HS-27A (cell line): ENCODE results near the gene RASGRP3.
A peak's percentile ranks its signal among the peaks of the same experiment; 100 is the strongest.

Experiments used
- DNase-seq: peaks from one replicate; pipeline ENCODE4 v3.0.0-alpha.2; 2012; ENCODE audit warnings: low read depth, missing footprints

Gene RASGRP3

DNA sequence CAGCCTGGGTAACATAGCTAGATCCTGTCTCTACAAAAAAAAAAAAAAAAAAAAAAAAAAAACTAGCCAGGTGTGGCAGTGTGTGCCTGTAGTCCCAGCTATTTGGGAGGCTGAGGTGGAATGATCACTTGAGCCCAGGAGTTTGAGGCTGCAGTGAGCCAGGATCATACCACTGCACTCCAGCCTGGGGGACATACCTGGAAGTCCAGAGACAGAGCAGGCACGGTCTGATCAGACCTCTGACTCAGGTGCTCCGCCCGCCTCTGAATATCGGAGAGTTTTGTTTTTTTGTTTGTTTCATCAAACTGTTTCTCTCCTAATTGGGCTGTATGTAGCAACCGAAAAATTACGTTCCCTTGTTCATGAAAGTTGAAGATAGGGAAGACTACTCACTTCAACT, 49.2 kb downstream of the RASGRP3 start:
- DNase-seq: no peak

DNA sequence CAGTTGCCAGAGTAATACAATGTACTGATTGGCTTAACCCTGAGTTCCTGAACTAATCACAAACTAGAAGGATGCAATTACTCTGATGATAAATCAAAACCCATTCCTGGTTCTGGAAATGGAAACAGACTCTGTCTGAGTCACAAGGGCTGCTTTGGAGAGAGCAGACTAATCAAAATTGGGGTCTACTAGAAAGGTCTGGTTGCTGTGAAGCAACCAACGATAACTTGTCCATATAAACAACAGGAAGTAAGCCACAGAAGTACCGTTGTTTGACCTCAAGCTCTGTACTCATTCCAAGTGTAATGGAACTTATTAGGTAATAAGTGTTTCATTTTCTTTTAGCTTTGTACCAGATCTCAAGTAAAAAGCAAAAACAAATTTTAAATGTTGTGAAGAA, 49.7 kb downstream of the RASGRP3 start:
- DNase-seq: no peak

DNA sequence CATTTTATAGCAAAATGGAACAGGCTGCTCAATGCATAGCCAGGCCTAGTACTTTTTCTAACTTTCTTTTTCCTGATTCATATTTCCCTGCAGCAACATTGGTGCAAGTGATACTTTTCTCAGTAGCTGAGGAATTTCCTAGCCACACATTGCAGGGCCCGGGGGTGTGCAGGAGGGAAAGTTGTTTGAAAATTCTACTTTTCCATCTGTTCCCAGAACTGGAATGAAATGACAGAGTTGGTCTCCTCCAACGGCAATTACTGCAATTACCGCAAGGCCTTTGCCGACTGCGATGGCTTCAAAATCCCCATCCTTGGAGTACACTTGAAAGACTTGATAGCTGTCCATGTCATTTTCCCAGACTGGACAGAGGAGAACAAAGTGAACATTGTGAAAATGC, 50.5 kb downstream of the RASGRP3 start:
- no peak for DNase-seq

DNA sequence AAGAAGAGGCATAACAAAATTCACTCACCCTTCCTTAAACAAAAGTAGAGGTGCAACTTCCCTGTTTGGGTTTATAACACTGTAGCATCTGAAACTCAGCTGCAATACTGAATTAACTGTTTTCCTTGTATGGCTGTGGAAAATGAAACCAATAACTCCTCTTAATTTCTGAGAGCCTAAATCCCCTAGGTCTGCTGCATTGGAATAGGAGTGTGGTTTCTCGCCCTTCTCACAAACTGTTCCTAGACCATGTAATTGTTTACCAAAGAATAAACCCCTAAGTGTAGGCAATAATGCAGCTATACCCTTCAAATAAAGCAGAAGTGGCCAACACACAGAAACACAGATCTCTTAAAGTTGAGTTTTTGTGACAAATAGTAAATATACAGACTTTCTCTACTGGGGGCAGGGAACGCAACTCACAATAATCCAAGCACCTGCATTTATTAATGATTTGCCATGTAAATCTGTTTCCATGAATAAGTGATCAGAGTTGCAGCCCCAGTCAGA, 52.0 kb downstream of the RASGRP3 start:
- no peak for DNase-seq

DNA sequence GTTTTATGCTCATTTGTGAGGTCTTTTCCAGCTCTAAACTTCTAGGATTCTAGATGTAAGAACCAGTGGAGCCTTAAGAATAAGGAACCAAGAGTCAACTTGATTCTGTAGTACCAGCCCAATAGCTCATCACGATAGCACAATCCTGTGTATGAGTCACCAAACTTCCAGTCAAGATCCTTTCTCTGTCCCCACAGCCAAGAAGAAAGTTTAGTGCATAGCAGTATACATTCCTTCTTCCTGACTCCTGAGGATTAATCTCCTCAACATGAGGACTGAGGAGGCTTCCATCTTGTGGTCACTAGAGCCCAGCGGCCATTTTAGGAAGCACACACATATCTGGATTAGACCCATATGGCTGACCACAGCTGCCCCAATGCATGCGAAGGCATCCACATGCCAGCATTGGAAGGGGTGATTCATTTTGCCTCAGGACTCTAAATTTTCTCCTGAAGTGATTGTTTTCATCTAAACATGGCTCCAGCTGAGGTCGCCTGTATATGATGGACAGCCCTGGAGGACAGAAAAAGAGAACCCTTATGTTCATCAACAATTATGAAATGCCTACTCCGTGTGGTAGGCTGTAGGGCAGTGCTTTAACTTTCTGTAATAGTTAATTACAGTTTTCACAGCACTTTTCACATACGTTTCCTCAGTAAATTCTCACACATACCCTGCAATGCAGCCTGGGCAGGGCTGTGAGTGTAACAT, 53.5 kb downstream of the RASGRP3 start:
- peak; percentile 87 for DNase-seq

DNA sequence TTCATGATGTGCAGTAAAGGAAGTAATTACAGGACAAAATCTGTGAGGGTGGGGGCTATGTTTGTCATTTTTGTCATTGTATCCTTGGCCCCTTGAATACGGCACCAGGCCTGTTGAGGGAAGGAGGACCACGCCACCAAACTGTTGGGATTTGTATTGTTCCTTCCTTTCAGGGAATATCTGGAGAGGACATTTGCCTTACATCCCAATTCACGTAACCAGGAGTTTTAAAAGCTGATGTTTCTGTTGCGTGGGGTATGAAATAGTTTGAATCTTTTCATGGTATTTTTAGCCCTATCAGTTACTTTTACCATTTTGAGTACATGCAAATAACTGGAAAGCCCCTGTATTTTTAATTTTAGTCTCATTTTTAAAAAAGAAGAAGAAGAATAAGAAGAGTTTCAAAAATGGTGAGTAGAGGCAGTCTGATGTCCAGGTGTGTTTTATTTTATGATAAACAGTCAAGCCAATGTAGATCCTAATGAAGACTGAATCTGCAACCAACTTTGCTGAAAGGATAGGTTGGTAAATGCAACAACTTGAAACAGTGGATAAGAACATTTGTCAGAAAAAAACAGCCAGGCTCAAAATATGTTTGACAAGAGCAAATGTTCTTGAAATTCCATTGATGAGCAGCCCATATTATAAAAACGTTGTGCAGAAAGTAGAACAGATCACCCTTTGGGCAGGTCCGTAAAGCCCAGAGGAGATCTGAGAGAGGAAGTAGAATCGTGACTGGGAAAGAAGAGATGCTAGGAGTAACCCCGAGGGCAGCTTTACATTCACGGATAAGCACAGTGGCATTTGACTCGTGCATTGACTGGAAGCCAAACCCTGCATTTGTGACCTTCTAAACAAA, 54.5 kb downstream of the RASGRP3 start:
- DNase-seq: no peak

DNA sequence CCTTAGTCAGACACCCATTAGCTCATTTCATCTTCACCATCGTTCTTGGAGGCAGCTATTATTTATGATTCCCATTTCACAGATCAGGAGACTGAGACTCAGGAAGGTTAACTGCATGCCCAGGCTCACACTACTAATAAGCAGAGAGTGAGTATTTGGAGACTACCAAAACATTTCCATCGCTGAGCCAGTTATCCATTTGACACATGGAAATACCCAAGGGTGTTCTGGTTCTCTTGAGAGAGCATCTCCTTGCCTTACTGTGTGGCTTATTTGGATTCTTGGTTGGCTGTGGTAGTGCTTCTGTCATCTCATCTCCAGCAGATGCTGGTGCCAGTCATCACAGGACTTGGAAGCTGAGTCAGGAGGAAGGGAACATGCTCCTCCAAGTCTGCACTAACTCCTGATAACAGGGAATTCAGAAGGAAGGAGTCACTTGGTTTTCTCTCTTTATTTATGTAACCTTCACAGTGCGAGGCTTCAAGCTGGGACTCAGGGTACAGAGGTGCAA, 55.2 kb downstream of the RASGRP3 start:
- no peak for DNase-seq

DNA sequence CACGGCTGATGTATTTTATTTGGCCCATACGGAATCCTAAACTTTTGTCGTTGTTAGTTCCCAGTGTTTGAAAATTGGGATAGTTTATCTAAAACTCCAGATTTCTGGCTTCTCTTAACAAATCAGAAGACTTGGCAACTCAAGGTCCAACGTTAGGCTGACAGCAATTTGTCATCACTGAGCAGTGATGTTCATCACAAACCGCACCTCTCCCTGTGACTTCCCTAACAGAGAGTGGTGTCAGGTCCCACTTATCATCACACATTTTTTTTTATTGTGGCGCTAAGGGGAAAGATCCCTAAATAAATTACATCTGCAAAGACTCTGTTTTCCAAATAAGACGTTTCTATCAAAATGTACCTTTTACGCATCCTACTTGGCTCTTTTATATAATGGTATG, 55.7 kb downstream of the RASGRP3 start:
- no peak for DNase-seq

DNA sequence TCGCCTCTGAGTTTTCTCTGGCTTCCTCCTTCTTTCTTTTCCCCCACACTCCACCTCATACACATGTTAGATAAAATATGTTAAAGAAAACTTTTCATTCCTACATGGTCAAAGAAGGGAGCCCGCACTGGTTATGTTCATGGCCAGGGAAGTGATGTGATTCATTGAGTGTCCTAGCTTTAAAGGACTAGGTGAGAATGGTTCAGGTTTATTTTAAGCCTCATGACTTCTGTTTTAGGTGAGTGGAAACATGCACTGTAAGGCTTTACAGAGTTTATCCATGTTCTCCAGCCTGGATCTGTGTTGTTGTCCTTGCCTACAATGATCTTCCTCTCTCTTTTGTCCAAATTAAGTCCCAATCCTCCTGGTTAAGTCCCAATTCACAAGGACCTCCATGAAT, 56.5 kb downstream of the RASGRP3 start:
- no peak for DNase-seq

DNA sequence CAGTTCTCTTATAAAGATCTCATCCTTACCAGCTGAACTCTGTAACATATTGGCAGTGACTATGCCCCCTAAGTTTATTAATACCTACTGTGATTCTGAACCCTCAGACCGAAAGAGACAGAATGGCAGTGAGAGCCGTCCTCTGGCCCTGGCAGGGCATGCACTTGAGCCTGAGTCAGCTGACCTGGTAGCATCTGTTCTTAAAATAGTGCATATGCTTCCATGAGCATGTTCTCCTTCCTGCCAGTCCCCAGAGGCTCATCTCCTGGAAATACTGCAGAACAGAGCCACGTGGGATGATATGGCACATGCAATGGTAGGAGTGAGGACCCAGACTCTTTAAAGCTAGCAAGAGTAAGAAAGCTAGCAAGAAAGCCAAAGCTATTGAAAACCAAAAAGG, 59.0 kb downstream of the RASGRP3 start:
- DNase-seq: no peak

DNA sequence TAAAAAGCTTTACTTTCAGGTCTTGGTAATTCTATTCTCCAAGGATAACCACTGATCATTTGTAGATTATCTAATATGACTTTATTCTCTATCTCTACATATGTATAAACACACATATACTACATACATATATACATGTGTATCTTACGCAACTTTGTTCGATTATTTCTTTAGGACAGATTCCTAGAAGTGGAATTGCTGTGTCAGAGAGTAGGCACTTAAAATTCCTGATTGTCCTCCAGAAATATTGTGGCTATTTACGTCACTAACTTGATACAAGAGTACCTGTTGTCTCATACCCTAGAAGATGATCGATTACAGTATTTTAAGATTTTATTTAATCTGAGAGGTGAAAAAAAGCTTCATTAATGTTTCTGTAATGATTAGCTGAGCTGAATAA, 64.8 kb downstream of the RASGRP3 start:
- no peak for DNase-seq

DNA sequence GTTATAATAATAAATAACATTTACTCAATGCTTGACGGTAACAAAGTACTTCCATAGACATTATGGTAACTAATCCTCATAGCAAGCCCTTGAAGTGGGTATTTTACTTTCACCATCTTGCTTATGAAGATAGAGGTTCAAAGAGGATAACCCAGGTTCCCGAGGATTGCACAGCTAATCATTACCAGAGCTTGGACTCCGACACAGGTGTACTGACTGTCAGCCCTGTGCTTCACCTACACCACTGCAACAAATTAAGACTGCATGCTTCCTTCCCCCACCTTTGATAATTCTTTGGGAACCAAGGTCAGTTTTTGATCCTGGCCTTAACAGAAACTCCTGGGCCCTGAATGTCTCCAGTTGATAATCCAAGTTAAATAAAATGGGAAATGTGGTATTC, 73.8 kb downstream of the RASGRP3 start:
- DNase-seq: no peak

DNA sequence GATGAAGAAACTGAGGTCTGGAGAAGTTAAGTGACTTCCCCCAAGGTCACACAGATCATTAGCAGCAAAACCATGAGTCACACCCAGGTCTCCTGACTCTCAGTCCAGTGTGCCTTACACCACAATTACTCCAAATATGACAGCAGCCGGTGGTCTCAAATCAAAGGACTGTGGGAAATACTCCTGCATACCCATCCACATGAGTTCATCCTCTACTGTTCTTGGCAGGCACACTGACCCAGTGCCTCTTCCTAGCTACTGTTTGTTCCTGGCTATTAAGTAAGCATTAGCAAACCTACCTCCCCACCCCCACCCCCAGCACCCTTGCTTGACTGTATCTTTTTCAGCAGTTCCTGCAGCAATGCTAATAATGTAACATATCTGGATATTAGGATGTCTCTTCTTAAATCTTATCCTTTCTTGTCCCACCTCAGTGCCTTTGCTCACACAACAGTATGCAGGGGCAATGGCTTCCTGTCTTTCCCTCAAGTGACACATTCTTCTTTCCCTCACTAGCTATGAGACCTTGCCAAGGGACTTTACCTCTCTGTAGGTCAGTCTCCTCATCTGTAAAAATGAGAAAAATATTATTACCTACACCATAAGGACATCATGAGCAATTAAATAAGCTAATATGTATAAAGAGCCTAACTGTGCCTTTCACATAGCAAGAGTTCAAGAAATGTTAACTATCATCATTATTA, 76.5 kb downstream of the RASGRP3 start:
- no peak for DNase-seq

DNA sequence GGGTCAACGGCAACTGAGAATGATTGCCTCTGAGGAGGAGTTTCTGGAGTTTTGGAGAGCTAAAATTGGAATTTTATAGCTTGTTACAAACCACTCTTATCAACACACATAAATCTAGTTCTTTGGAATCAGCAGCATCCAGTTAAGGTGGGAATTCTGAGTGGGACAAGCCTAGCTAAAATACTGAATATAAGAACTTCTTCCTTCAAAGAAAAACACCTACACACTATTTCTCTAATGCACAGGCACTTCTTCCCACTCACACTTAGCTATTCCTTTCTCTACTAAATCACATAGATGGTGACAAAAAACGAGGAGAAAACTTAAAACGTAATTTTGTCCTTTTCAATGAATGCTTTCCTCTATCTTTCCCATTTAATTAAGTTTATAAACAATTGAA, 79.2 kb downstream of the RASGRP3 start:
- DNase-seq: no peak

DNA sequence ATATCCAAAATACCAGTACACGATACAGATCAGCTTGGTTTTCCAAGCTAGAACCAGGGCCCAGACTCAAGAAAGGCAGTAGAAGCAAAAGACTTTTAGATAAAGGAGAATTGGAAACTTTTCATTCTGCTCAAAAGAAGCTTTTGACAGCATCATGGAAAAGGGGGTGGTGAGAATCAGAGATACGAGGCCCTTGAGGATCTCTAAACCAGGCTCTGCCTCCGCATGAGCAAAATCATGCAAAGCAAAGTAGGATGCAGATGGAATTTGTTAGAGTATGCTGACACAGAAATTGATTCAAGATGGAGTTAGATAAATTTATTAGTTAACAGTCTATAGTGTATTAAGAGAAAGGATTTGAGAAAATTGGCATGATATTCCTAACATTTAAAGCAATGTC, 82.9 kb downstream of the RASGRP3 start:
- no peak for DNase-seq

DNA sequence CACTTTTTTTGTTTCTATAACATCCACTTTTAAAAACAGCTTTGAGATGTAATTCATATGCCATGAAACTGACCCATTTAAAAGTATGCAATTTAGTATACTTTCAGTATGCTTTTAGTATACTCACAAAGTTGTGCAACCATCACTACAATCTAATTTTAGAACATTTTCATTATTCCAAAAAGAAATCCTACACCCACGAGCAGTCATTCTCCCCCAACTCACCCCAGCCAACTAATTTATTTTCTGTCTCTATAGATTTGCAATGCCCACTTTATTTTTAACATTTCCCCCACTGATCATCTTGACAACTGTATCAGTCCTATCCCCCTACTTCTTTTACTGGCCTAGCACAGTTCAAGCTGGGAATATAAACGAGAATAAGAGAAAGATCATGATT, 83.6 kb downstream of the RASGRP3 start:
- no peak for DNase-seq

DNA sequence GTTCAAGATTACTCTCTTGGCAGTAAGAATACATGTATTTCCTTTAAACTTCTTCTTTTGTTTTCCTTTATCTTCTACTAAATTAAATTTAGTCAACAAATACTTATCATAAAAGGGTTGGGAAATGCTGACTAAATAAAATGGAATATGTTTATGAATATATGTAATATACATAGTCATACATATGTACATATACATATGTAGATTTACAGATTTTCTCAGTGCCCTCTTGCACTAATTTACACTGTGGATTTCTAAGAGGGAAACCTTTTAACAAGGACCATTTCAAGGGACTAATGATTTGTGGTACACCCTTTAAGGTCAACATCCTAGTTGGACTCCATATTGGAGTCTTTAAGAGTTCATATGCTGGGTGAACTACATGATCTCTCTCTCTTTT, 85.4 kb downstream of the RASGRP3 start:
- DNase-seq: no peak

DNA sequence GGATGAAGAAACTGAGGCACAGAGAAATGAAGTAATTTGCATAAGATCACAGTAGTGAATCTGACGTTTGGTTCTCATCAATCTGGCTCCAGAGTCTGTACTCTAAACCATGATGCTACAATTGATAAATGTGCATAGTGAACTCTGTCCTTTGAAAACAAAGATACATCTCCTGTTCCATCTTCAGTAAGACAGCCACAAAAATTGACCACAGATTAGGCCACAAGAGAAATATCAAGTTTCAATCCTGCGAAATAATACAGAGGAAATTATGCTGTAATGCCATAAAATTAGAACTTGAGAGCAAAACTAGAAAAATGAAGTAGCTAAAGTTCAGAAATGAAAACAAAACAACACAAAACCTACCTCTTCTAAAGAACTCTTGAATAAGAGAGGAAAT, 94.2 kb downstream of the RASGRP3 start:
- no peak for DNase-seq

DNA sequence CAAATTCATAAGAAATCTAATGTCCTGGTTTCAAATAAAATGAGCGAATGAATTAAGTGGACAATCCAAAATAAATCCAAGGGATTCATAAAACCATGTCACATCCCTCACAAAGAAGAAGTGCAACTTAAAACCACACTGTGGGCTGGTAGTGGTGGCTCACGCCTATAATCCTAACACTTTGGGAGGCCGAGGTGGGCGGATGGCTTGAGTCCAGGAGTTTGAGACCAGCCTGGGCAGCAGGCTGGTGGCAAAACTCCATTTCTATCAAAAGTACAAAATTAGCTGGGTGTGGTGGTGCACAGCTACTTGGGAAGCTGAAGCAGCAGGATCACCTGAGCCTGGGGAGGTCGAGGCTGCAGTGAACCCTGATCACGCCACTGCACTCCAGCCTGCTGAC, 97.2 kb downstream of the RASGRP3 start:
- DNase-seq: no peak

DNA sequence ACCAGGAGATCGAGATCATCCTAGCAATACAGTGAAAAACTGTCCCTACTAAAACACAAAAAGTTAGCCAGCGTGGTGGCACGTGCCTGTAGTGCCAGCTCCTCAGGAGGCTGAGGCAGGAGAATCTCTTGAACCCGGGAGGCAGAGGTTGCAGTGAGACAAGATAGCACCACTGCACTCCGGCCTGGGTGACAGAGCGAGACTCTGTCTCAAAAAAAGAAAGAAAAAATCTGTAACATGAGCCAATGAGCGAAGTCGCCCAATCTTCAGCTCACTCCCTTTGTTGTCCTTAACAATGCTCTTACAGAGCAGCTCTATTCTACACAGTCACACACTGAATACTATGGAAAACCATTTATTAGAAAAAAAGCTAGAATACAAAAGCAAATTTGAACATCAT, 100.6 kb downstream of the RASGRP3 start:
- DNase-seq: no peak

DNA sequence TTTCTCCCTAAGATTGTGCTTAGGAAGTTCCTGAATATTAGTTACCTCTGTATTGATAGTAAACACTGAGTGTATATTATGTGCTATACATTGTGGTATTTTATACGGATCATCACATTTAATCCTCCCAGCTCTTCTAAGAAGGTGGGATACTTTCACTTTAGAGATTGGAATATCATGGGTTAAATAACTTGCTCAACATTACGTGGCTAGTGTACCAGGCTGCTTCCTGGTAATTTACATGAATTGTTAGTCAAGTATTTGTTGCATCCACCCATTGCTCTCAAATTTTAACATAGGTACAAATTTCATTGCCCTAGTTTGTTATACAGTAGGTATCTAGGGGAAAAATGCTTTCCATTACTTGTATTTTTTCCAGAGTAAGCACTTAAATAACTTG, 101.2 kb downstream of the RASGRP3 start:
- no peak for DNase-seq

DNA sequence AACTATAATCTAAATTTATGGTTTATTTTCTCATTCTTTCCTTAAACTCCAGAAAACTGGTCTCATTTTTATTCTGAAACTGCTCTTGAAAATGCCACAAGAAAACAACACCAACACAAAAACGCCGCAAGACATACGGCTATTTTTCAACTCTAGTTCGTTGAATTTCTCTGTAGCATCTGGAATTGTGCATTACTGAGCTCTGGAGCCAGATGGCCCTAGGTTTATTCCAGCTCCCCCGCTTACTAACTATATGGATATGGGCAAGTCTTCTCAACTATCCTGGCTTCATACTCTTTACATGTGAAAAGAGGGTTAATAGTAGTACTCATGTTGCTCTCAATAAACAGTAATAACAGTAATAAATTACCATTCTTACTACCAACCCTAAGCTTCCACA, 102.8 kb downstream of the RASGRP3 start:
- DNase-seq: no peak

DNA sequence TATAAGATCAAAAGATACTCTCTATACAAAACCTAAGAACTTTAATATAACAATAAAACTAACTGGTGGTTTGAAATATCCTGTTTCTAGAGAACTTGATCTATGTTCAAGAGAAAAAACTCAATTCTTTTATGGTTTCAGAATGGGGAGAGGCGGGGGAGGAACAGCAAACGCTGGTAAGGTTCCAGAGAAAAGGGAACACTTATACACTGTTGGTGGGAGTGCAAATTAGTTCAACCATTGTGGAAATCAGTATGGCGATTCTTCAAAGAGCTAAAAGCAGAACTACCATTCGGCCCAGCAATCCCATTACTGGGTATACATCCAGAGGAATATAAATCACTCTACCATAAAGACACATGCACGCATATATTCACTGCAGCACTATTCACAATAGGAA, 105.4 kb downstream of the RASGRP3 start:
- no peak for DNase-seq
